ENCODE measurements around the gene GSG1L2.

The GSG1L2 gene

GRCh38 chr17:9821921-9822320 lies at the start of gene GSG1L2:
TSS of gene GSG1L2 (minus strand) at chr17:9822079. CDS start at chr17:9822071, 8 bp downstream.
- DNase-seq: no peak

GRCh38 chr17:9868552-9868951 lies 46.7 kb upstream of the GSG1L2 start:
- no peak for DNase-seq

GRCh38 chr17:9865586-9865985 lies 43.7 kb upstream of the GSG1L2 start:
- DNase-seq: no peak

- no peak for DNase-seq
Measured at GRCh38 chr17:9862949-9863348, 41.1 kb upstream of the GSG1L2 start.

- no peak for DNase-seq
Measured at GRCh38 chr17:9862220-9862619, 40.3 kb upstream of the GSG1L2 start.

- DNase-seq: no peak
Measured at GRCh38 chr17:9860851-9861250, 39.0 kb upstream of the GSG1L2 start.

- no peak for DNase-seq
Measured at GRCh38 chr17:9859781-9860180, 37.9 kb upstream of the GSG1L2 start.

GRCh38 chr17:9855036-9855435 lies 33.2 kb upstream of the GSG1L2 start:
- no peak for DNase-seq

- no peak for DNase-seq
Measured at GRCh38 chr17:9854255-9854654, 32.4 kb upstream of the GSG1L2 start.

- DNase-seq: no peak
Measured at GRCh38 chr17:9850151-9850550, 28.3 kb upstream of the GSG1L2 start.

GRCh38 chr17:9845306-9845705 lies 23.4 kb upstream of the GSG1L2 start:
- DNase-seq: no peak

GRCh38 chr17:9844153-9844552 lies 22.3 kb upstream of the GSG1L2 start:
- DNase-seq: no peak

GRCh38 chr17:9843152-9844010 lies 21.5 kb upstream of the GSG1L2 start:
- no peak for DNase-seq

GRCh38 chr17:9842057-9842758 lies 20.3 kb upstream of the GSG1L2 start:
- no peak for DNase-seq

- no peak for DNase-seq
Measured at GRCh38 chr17:9839433-9839832, 17.6 kb upstream of the GSG1L2 start.

- no peak for DNase-seq
Measured at GRCh38 chr17:9837551-9838471, 15.9 kb upstream of the GSG1L2 start.

GRCh38 chr17:9833922-9834321 lies 12.0 kb upstream of the GSG1L2 start:
- no peak for DNase-seq

- DNase-seq: no peak
Measured at GRCh38 chr17:9830711-9831110, 8.8 kb upstream of the GSG1L2 start.

- DNase-seq: no peak
Measured at GRCh38 chr17:9829343-9829742, 7.5 kb upstream of the GSG1L2 start.

- no peak for DNase-seq
Measured at GRCh38 chr17:9828296-9829295, 6.7 kb upstream of the GSG1L2 start.

- DNase-seq: no peak
Measured at GRCh38 chr17:9825641-9826150, 3.8 kb upstream of the GSG1L2 start, which contains the start of gene GLP2R. TSS of gene GLP2R (plus strand) at chr17:9825924. CDS start at chr17:9826064, 140 bp downstream.

Measured in stimulated activated CD4-positive, alpha-beta T cell treated with anti-CD3 and anti-CD28 coated beads, Interleukin-2, amount 100 ng/mL, for 24 hours (primary cell).